Esophagus squamous epithelium (tissue), 5 donors: ENCODE measurements around the gene FLT3LG. TPM values are rescaled to one million over a fixed set of nuclear protein-coding genes. Genes with fewer than 3 reads are reported as not detected.
A peak's percentile ranks its signal among the peaks of the same experiment; 100 is the strongest.
"Not testable (repeated sequence)": the region's sequence is repeated elsewhere in the genome, so short reads cannot be mapped to it uniquely, and the experiment has no call there.

ENCODE experiments used
- DNase-seq: peaks from one replicate; lab custom pipeline; 2025; lab: John Stamatoyannopoulos, UW
- H3K27ac ChIP-seq, 4 donors: fragments of 200-600 bp; sonication (generic); one replicate each; pipeline ENCODE4 v1.5.1; 2016 to 2019; ENCODE audit warnings: mild to moderate bottlenecking in 1 of 4
- H3K27me3 ChIP-seq, 4 donors: fragments of 200-600 bp; sonication (generic); 1 replicate in 3 of 4; 2 replicates in 1 of 4; pipeline versions ENCODE4 v1.5.1 to v1.6.0; 2017 to 2021; ENCODE audit warnings: antibody characterized with exemption in 1 of 4
- H3K36me3 ChIP-seq, 3 donors: fragments of 200-600 bp; sonication (generic); one replicate each; pipeline ENCODE4 v1.5.1; 2016 to 2019
- H3K4me1 ChIP-seq, 3 donors: fragments of 200-600 bp; sonication (generic); one replicate each; pipeline ENCODE4 v1.5.1; 2017 to 2019
- H3K4me3 ChIP-seq, 4 donors: fragments of 200-600 bp; sonication (generic); 1 replicate in 3 of 4; 2 replicates in 1 of 4; pipeline ENCODE4 v1.5.1; 2016 to 2019; ENCODE audit warnings: mild to moderate bottlenecking in 2 of 4, moderate library complexity in 1 of 4
- H3K9me3 ChIP-seq, 3 donors: fragments of 200-600 bp; sonication (generic); one replicate each; pipeline ENCODE4 v1.5.1; 2016 to 2019
- POLR2A ChIP-seq, 4 donors: fragments of 450-650 bp; IDR thresholded peaks; one replicate each; pipeline ENCODE4 v1.6.1; 2017; ENCODE audit warnings: antibody characterized with exemption in 4 of 4, mild to moderate bottlenecking in 4 of 4, moderate library complexity in 3 of 4
- WGBS, 2 donors: methylation state at CpG; one replicate each; pipeline ENCODE4 v1.1.5; 2018; 5-methylcytosine and 5-hydroxymethylcytosine counted together
- intact Hi-C: fragments of 100-400 bp; cut with DNase I; formaldehyde crosslinking; loops from one replicate; pipeline ENCODE4 v1.15.0; 2022
- total RNA-seq, 4 donors: library from RNA; depleted of rRNA; stranded (reverse); fragments of >200 nt; gene quantifications; one replicate each; pipeline ENCODE4 v1.1.0, GENCODE V29; 2016
- TF ChIP-seq, protein P1 (sequence below), 6 experiments: fragments of 450-650 bp in 4 of 6; fragments of 200-600 bp in 2 of 6; sonication (generic) in 2 of 6; IDR thresholded peaks; one replicate each; pipeline ENCODE4 v1.5.1; 2016 to 2019; ENCODE audit warnings: antibody characterized with exemption in 6 of 6, mild to moderate bottlenecking in 4 of 6, moderate library complexity in 4 of 6
- donor health status: DM: yes; HTN: yes; CAD: no.

FLT3LG gene
- total RNA-seq, 4 donors from 2014 or later, result 0.75 to 4.2 (median 2.7) TPM

DNA sequence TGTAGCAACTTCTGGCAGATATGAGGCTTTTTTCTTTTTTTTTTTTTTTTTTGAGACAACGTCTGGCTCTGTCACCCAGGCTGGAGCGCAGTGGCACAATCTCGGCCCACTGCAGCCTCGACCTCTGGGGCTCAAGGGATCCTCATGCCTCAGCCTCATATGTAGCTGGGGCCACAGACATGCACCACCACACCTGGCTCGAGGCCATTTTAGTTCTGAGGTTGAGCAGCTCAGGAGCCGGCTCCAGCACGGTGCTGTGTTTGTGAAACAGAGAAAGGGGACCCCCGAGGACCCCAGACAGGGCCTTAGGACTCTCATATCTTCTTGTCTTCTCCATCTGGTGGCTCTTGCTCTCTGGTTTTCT, 3.4 kb upstream of the FLT3LG start:
- peaks cover 0 to 20% (median 0%) of the 10 kb centered on the region in 3 donors for H3K36me3 ChIP-seq
- no peak overlapping the region for H3K4me3 ChIP-seq
- peaks cover 15 to 66% (median 44%) of the 10 kb centered on the region in 3 donors for H3K4me1 ChIP-seq
- 0 to 62% methylated on average over 1 to 8 of the region's 8 CpGs for WGBS, 2 donors
- H3K27me3 ChIP-seq, result no peaks in the 10 kb centered on the region
- H3K9me3 ChIP-seq, result no peaks in the 10 kb centered on the region
- intact Hi-C loops, result no loop called here
- TF ChIP-seq POLR2A (IDR thresholded peaks at IDR 0.05), result no peak
- TF ChIP-seq, protein P1, sequence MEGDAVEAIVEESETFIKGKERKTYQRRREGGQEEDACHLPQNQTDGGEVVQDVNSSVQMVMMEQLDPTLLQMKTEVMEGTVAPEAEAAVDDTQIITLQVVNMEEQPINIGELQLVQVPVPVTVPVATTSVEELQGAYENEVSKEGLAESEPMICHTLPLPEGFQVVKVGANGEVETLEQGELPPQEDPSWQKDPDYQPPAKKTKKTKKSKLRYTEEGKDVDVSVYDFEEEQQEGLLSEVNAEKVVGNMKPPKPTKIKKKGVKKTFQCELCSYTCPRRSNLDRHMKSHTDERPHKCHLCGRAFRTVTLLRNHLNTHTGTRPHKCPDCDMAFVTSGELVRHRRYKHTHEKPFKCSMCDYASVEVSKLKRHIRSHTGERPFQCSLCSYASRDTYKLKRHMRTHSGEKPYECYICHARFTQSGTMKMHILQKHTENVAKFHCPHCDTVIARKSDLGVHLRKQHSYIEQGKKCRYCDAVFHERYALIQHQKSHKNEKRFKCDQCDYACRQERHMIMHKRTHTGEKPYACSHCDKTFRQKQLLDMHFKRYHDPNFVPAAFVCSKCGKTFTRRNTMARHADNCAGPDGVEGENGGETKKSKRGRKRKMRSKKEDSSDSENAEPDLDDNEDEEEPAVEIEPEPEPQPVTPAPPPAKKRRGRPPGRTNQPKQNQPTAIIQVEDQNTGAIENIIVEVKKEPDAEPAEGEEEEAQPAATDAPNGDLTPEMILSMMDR (IDR thresholded peaks at IDR 0.05), result no peak
- peak overlapping the region in 1 of 4 donors; percentile 95 for H3K27ac ChIP-seq
- DNase-seq, result no peak

DNA sequence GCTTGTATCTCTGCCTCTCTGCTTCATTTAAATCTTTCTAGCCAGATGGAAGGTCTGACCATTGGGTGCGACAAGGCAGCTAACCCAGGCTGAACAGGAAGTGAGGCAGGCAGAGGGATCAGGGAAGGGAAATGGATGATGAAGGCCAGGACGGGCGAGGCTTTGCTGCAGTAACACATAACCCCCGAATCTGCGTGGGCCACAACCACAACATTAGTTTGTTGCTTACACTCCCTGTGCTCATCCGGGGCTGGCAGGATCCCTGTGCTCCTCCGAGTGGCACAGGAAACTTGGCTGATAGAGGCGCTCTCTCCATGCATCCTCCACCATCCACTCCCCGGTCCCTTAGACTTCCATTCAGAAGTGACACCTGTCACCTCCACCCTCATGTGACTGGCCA, 1.1 kb upstream of the FLT3LG start:
- Histone ChIP-seq H3K9me3 (no peaks in the 10 kb centered on the region), H3K27ac (peak overlapping the region in 3 of 4 donors; percentile 91 to 95 (median 92)), H3K27me3 (no peaks in the 10 kb centered on the region), H3K4me3 (no peak overlapping the region), H3K4me1 (peaks cover 15 to 75% (median 43%) of the 10 kb centered on the region in 3 donors), H3K36me3 (no peaks in the 10 kb centered on the region)
- DNase-seq, result no peak
- TF ChIP-seq, protein P1 (IDR thresholded peaks at IDR 0.05), result no peak
- TF ChIP-seq POLR2A (IDR thresholded peaks at IDR 0.05), result no peak
- 55 to 56% methylated on average over 8 to 9 of the region's 9 CpGs for WGBS, 2 donors
- intact Hi-C loops, result no loop called here

DNA sequence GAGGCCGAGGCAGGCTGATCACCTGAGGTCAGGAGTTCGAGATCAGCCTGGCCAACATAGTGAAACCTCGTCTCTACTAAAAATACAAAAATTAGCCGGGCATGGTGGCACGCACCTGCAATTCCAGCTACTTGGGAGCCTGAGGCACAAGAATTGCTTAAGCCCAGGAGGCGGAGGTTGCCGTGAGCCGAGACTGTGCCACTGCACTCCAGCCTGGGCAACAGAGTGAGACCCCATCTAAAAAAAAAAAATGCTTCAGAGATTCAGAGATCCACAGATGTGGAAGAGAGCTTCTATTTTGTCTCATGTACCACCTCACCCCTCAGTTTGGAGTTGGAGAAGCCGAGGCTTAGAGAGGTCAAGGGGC, 531 bp upstream of the FLT3LG start:
- H3K27me3 ChIP-seq, intact Hi-C loops, H3K9me3 ChIP-seq, H3K36me3 ChIP-seq, DNase-seq: not testable (repeated sequence)
- H3K27ac ChIP-seq, result peak overlapping the region; percentile 91 to 95 (median 92)
- H3K4me1 ChIP-seq, result peaks cover 12 to 69% (median 37%) of the 10 kb centered on the region in 3 donors
- peak overlapping the region; percentile 82 to 90 (median 86) for H3K4me3 ChIP-seq
- 43 to 52% methylated on average over 3 to 6 of the region's 9 CpGs for WGBS, 2 donors

DNA sequence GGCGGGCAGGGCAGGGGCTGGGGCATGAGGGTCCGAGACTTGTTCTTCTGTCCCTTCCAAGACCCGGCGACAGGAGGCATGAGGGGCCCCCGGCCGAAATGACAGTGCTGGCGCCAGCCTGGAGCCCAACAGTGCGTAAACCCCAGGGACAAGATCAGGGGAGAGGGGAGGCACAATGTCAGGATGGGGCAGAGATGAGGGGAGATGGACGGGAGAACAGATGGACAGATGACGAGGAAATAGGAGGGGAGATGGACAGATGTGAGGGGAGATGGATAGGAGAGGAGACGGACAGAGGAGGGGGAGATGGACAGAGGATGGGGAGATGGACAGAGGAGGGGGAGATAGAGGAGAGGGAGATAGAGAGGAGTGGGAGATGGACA, 518 bp downstream of the FLT3LG start:
- H3K36me3 ChIP-seq, result no peaks in the 10 kb centered on the region
- H3K9me3 ChIP-seq, result no peaks in the 10 kb centered on the region
- no peaks in the 10 kb centered on the region for H3K27me3 ChIP-seq
- peak overlapping the region; percentile 82 to 90 (median 86) for H3K4me3 ChIP-seq
- peaks cover 5 to 59% (median 27%) of the 10 kb centered on the region in 3 donors for H3K4me1 ChIP-seq
- intact Hi-C loops, result no loop called here
- peak overlapping the region; percentile 91 to 95 (median 92) for H3K27ac ChIP-seq
- TF ChIP-seq, protein P1 (IDR thresholded peaks at IDR 0.05), result no peak
- TF ChIP-seq POLR2A (IDR thresholded peaks at IDR 0.05), result no peak
- WGBS, 2 donors, result 7 to 8% methylated on average over 6 to 9 of the region's 11 CpGs
- no peak for DNase-seq

DNA sequence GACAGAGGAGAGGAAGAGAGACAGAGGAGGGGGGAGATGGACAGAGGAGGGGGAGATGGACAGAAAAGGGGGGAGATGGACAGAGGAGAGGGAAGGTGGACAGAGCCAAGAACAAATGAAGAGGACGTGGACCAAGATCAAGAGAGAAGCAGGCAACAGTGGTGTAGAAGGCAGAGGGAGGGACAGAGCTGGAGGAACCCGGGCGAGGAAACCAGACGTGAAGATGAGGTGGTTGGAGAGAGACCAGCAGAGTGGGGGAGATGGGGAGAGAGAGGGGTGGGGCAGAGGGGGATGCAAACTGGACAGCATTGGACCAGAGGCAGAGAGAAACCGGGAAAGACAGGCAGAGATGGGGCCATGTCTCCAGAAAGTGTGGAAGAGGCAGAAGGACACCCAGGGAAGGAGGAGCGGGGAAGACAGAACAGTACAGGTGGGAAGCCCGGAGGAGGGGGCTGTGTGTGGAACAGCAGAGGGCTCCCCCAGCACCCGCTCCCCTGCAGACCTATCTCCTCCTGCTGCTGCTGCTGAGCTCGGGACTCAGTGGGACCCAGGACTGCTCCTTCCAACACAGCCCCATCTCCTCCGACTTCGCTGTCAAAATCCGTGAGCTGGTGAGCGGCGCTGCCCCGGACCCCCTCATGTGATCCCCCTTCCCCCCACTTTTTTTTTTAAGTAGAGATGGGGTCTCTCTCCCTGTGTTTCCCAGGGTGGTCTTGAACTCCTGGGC, 1.3 kb downstream of the FLT3LG start:
- intact Hi-C loops, result no loop called here
- peak overlapping the region; percentile 91 to 95 (median 92) for H3K27ac ChIP-seq
- peaks cover 5 to 51% (median 19%) of the 10 kb centered on the region in 3 donors for H3K4me1 ChIP-seq
- H3K27me3 ChIP-seq, result no peaks in the 10 kb centered on the region
- DNase-seq, result no peak
- no peaks in the 10 kb centered on the region for H3K9me3 ChIP-seq
- H3K36me3 ChIP-seq, result no peaks in the 10 kb centered on the region
- peak overlapping the region in 2 of 4 donors; percentile 82 to 90 for H3K4me3 ChIP-seq
- 63 to 67% methylated on average over 14 of the region's 15 CpGs for WGBS, 2 donors
- no peak for TF ChIP-seq POLR2A (IDR thresholded peaks at IDR 0.05)
- TF ChIP-seq, protein P1 (IDR thresholded peaks at IDR 0.05), result no peak
